RWPE2 (cell line): ENCODE results near the gene ATCAY.

Experiments
- ATAC-seq: fragments of 200-7000 bp; cut with Tn5 transposase; 3 replicates; pipeline ENCODE4 v1.9.1; 2021; ENCODE audit warnings: low read depth
- DNase-seq: peaks from one replicate; pipeline ENCODE4 v3.0.0-alpha.2; 2020; ENCODE audit warnings: low spot score
- H3K27ac ChIP-seq: fragments of 450-650 bp; 2 replicates; pipeline ENCODE4 v1.5.1; 2017; ENCODE audit warnings: mild to moderate bottlenecking; ENCODE audit not compliant: poor library complexity, severe bottlenecking
- H3K27me3 ChIP-seq: fragments of 250-450 bp; sonication (Bioruptor Pico); 2 replicates; pipeline ENCODE4 v1.5.1; 2021; ENCODE audit warnings: mild to moderate bottlenecking, moderate library complexity; ENCODE audit not compliant: insufficient read depth, poor library complexity, severe bottlenecking
- H3K36me3 ChIP-seq: fragments of 250-450 bp; sonication (Bioruptor Pico); 2 replicates; pipeline ENCODE4 v1.5.1; 2020; ENCODE audit warnings: low read depth, mild to moderate bottlenecking, moderate library complexity
- H3K4me1 ChIP-seq: fragments of 250-450 bp; sonication (Bioruptor Pico); 2 replicates; pipeline ENCODE4 v1.5.1; 2021; ENCODE audit warnings: mild to moderate bottlenecking, moderate library complexity; ENCODE audit not compliant: insufficient read depth, poor library complexity, severe bottlenecking
- H3K4me3 ChIP-seq: fragments of 250-450 bp; sonication (Bioruptor Pico); 2 replicates; pipeline ENCODE4 v1.5.1; 2021; ENCODE audit warnings: mild to moderate bottlenecking, moderate library complexity; ENCODE audit not compliant: severe bottlenecking
- H3K9me3 ChIP-seq: fragments of 250-450 bp; sonication (Bioruptor Pico); 2 replicates; pipeline ENCODE4 v1.5.1; 2021; ENCODE audit warnings: mild to moderate bottlenecking, moderate library complexity; ENCODE audit not compliant: severe bottlenecking
- CTCF ChIP-seq: fragments of 450-650 bp; IDR thresholded peaks from one replicate; pipeline ENCODE4 v1.5.1; 2017; ENCODE audit warnings: mild to moderate bottlenecking, moderate library complexity; ENCODE audit not compliant: poor library complexity, severe bottlenecking

Gene ATCAY

GRCh38 chr19:3958836-3959765 is 78.6 kb downstream of the ATCAY start:
- no peak for TF ChIP-seq CTCF
- no peaks in the 10 kb centered on the region for H3K9me3 ChIP-seq
- H3K4me1 ChIP-seq: no peaks in the 10 kb centered on the region
- H3K27me3 ChIP-seq: no peaks in the 10 kb centered on the region
- H3K4me3 ChIP-seq: no peak overlapping the region
- peaks cover 53% of the 10 kb centered on the region for H3K36me3 ChIP-seq
- no peak for ATAC-seq
- H3K27ac ChIP-seq: no peak overlapping the region
- no peak for DNase-seq

GRCh38 chr19:3959766-3960131 is 79.3 kb downstream of the ATCAY start:
- H3K27me3 ChIP-seq: no peaks in the 10 kb centered on the region
- H3K36me3 ChIP-seq: peaks cover 55% of the 10 kb centered on the region
- no peak overlapping the region for H3K27ac ChIP-seq
- H3K4me3 ChIP-seq: no peak overlapping the region
- no peak for DNase-seq
- H3K9me3 ChIP-seq: no peaks in the 10 kb centered on the region
- no peak for TF ChIP-seq CTCF
- H3K4me1 ChIP-seq: no peaks in the 10 kb centered on the region
- no peak for ATAC-seq

GRCh38 chr19:3961007-3961406 is 80.5 kb downstream of the ATCAY start:
- Histone ChIP-seq H3K9me3 (no peaks in the 10 kb centered on the region), H3K4me1 (no peaks in the 10 kb centered on the region), H3K27ac (no peak overlapping the region), H3K36me3 (peaks cover 68% of the 10 kb centered on the region), H3K4me3 (no peak overlapping the region), H3K27me3 (no peaks in the 10 kb centered on the region)
- ATAC-seq: no peak
- no peak for TF ChIP-seq CTCF
- no peak for DNase-seq

- no peak overlapping the region for H3K27ac ChIP-seq
- no peak overlapping the region for H3K4me3 ChIP-seq
- ATAC-seq: no peak
- no peaks in the 10 kb centered on the region for H3K27me3 ChIP-seq
- H3K36me3 ChIP-seq: peaks cover 82% of the 10 kb centered on the region
- no peak for TF ChIP-seq CTCF
- peaks cover 4% of the 10 kb centered on the region for H3K4me1 ChIP-seq
- no peaks in the 10 kb centered on the region for H3K9me3 ChIP-seq
- DNase-seq: no peak
These were observed 83.2 kb downstream of the ATCAY start for GRCh38 chr19:3963458-3964255.
